OCI-LY3 (cell line): Measurements from ENCODE around the gene CCDC13.

Experiments used
- CTCF ChIP-seq: fragments of 200-600, 300-600 bp; sonication (generic); IDR thresholded peaks from 2 replicates; pipeline ENCODE4 v1.5.1; 2014; ENCODE audit warnings: antibody characterized with exemption, low read length, low read depth
- EZH2phosphoT487 ChIP-seq: fragments of 200-600 bp; shearing (Covaris generic); IDR thresholded peaks from 2 replicates; pipeline ENCODE4 v1.6.1; 2018; ENCODE audit warnings: antibody characterized with exemption, mixed run types, low read depth

GRCh38 chr3:42786212-42786611 is 13.2 kb upstream of the CCDC13 start:
- TF ChIP-seq CTCF (no peak), EZH2phosphoT487 (no peak)
